ENCODE results near the gene MRPS27.
A peak's percentile ranks its signal among the peaks of the same experiment; 100 is the strongest.
"Not testable (repeated sequence)": the region's sequence is repeated elsewhere in the genome, so short reads cannot be mapped to it uniquely, and the experiment has no call there.

The MRPS27 gene

DNA sequence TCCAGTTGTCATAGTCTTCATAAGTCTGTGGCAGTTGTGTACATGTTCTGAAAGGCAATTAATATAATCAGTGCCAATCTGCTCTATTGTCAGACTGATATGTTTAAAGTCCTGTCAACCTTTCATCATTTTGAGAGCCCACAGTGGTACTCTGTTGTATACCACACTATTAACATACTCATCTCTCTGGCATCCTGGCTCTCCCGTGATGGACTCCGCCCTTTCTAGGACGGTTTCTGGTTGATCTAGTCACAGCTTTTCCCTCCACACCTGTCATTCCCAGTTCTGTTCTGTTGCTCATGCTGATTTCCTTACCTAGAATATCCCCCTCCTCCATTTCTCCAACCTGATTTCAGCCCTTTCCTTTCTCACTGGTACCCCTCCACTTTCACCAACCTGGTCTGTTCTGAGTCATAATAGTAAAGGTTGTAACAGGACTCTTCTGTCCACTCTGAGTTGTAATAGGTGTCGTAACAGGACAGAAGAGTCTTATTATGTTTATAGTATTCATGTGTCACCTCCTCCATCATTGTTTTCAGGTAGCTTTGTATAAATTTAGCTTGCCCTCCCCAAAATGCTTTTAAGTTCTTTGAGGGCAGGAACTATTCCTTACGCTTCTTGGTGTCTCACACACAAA, 4.3 kb upstream of the MRPS27 start:
- DNase-seq = no peak

DNA sequence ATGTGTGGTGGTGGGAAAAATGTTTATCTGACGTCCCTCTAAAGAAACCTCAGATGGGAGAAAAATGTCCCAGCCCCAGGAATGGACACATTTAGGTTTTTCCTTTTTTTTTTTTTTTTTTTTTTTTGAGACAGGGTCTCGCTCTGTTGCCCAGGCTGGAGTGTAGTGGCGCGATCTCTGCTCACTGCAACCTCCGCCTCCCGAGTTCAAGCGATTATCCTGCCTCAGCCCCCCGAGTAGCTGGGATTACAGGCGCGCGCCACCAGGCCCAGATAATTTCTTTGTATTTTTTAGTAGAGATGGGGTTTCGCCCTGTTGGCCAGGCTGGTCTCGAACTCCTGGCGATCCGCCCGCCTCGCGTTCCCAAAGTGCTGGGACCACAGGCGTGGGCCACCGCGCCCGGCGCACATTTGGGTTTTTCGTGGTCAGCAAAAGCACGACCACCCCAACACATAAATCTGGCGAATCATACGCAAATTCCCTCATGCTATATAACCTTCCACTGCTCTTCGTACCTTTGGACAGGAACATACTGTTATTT, 535 bp downstream of the MRPS27 start:
- not testable (repeated sequence) for DNase-seq

DNA sequence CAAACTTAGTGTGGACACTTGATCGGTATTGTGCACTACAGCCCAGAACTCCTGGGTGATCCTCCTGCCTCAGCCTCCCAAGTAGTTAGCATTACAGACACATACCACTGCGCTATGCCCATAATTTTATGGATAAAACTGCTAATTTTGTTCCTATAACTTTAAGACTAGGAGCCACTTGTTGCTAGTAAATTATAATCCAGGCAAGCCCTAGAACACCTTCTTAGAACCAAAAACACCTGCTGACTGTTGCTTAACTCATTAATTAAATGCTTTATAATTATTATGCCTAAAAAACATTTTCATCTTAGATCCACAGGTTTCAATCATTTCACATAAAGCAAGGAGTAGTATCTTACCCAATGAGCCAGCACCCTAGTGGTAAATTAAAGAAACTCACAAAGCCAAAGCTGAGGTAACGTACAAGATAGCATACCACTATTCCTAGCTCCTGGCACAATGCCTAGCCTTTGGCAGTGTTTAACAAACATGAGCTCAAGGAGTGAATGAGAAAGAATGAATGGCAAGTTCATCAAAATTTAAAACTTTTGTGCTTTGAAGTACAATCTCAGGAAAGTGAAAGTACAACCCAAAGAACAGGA, 5.4 kb downstream of the MRPS27 start:
- DNase-seq = no peak

DNA sequence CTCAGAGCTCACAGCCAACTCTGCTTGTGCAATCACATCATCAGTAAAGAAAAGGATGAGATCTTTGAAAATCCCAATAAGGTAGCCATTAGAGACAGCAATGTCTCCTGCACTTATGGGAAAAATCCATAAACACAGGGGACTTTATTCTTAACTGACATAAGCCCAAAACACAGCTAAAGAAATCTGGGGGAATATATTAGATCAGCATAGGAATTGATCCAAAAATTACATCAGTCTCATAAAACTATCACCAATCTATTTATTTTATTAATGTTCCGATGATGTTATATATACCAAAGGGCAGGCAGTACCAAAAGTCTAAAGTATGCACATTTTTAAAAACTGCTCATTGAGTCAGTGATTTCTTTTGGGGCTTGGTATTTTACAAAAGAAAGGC, 6.9 kb downstream of the MRPS27 start:
- no peak for DNase-seq

DNA sequence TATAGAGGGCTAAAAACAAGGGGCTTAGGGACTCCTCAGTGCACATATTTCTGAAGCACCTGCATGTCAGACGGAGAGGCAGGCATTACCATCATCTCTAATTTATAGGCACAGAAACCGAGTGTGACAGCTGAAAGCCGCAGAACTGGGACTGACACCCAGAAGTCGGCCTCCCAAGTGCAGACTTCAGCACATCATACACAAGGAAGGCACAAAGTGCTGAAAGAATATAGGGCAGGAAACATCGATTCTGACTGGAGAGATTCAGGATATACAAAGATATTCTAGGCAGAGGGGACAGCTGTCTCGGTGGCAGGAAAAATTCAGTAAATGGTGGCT, 11.2 kb downstream of the MRPS27 start:
- no peak for DNase-seq

DNA sequence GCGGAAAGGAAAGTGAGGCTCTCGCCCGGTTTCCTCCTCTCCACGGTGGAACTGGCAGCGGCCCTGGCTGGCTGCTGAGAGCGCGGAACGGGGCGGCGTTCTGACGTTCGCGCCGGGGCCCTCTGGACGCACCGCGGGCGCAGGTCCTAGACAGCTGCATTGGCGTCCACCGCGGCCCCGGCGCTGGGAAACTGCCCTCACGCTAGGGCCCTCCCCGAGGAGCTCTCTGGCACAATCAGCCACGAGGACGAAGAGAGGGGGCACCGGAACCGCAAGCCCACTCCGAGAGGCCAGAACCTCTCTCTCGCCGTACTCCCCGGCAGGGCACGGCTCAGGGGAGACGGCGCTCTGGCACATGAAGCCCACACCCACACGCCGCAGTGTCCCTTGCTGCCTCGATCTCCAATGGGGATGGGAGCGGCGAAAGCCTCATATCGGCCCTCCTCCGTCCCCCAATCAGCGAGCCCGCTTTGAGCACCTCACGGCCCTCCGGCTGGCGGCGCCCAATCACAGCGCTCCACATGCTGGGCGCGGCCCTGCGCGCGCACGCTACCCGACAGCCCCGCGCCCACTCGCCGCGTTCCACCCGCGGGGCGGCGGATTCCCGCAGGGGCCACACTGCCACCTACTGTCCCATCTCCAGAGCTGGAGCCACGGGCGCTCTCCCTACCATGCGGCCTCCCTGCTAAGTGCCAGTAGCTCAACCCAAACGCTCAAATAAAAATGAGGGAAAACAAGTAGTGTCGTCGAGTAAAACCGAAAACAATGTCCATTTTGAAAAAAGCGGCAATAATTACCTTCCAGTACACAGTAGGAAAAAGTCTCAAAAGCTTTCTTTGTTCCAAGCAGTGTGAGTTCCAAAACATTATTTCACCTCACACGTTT, 11.8 kb downstream of the MRPS27 start:
- DNase-seq = peak; percentile 90

DNA sequence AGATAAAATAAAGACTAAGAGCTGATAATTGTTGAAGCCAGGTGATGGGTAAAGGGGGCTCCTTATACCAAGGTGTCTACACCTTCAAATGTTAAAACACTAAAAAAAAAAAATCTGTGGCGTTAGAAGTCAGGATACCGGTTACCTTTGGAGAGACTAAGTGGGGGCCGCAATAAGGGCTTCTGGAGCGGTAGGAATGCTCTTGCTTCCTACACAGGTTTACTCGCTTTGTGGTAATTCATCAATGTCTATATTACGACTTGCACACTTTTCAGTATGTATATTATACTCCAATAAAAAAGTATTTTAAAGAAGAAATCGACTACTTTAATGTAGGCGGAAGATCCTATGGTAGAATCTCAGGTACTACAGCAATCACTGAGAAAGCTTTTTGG, 12.5 kb downstream of the MRPS27 start:
- no peak for DNase-seq

DNA sequence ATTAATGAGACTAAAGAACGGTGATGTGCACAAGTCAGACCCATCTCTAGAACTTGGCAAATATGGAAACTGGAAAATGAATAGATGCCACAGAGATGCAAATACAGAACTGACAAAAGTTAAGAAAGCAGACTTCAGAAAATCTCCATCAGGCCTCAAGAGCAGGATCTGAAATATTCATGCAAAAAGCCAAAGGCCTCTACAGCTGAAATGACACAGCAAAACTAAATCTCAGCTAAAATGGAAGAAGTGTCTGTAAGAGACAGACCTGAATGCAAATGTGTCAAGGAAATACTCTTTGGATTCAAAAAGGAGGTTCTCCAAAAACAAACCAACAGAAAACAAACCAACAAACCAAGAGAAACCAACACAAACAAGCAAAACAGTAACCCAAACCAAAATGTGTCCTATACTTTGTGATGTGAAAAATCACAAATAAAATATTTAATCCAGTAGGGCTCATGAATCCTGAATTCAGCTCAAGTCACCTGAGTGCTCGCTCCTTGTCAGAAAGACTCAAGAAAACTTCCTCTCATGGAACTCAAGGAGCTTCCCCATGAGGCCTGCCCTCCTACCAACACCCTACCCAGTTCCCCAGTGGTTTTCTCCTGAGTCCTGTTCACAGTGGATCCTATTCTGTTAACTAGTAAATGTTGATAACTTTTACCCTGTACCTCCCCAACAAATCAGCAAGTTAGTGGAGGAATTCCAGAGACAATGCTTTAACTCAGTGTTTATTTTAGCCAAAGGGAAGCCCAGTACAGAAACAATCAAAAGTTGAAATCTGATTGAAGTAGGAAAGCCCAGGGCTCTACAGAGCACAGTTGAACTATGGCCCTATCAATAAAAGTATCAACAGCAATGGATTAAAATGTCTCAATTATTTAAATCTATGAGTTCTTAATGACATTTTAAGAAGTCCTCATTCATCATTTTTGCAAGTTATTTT, 14.6 kb downstream of the MRPS27 start:
- no peak for DNase-seq

DNA sequence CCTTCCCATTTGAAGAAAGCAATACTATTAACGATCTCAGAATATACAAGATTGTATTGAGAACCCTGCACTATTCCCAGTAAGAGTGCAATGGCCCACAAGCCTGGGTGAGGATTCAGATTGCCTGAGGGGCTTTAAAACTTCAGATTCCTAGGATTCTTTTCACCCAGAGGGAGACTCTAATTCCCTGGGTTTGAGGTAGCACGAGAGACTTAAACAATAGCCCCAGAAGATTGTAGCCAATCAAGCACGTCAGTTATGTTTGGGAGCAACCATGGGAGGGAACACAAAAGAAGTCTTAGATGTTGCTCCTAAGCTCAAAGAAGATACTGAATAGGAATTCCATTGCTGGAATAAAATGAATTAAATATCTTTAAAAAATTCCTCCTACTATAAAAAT, 17.9 kb downstream of the MRPS27 start:
- DNase-seq = no peak

DNA sequence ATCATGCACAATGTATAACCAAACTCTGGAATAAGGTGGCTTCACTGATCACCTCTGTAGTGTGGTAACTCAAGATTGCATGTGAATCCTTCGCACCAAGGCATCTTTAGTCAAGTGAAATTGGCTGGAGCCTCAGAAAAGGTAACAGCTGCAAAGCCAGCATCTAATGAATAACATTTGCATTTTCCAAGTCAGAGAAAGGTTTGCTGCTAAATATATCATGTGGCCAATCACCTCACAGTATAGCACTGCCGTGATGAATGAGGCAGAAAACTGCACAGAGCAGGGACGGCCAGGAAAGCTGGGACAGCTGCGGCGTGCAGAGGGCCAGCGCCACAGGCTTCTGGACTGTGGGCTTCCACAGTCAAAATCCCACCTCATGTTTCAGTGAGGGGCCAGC, 18.5 kb downstream of the MRPS27 start:
- peak; percentile 66 for DNase-seq

DNA sequence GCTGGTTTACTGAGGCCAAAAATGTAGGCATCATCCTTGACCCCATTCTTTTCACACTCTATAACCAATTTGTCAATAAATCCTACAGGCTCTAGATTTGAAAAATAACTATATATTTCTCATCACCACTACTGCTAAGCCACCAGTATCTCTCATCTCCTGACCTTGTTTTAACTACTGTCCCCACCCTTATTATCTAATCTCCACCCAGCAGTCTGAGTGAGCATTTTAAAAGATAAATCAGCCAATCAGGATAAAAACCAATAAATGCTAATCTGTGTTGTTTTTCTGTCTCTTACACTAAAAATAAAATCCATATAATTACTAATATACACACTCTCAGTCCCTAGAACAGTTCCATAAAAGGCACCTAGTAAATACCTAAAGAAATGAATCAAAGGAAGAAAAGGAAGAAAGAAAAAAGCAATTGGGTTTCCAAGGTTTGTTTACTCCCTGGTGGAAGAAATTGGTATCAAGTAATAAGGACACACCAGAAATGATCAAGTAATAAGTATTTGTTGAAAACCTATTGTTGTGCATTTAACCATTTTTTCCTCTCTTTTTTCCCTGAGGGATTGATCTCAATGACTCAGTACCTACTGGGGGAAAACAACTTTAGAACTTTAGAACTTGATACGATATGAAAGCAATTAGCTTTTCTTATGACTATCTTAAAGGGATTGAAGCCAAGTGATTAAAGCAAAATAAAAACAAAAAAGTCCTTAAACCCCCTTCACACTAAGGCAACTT, 19.3 kb downstream of the MRPS27 start:
- no peak for DNase-seq

DNA sequence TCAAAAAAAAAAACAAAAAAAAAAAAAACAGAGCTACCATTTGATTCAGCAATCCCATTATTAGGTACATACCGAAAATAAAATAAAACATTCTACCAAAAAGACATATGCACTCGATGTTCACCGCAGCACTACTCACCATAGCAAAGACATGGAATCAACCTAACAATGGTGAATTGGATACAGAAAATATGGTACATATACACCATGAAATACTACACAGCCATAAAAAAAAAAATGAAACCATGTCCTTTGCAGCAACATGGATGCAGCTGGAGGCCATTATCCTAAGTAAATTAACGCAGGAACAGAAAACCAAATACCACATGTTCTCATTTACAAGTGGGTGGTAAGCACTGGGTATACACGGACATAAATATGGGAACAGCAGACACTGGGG, 21.3 kb downstream of the MRPS27 start:
- no peak for DNase-seq

DNA sequence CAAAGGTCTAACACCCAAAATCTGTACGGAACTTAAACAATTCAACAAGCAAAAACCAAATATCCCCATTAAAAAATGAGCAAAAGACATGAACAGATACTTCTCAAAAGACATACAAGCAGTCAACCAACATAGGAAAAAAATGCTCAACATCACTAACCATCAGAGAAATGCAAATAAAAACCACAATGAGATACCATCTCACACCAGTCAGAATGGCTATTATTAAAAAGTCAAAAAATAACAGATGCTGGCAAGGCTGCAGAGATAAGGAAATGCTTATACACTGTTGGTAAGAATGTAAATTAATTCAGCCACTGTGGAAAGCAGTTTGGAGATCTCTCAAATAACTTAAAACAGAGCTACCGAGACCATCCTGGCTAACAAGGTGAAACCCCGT, 21.9 kb downstream of the MRPS27 start:
- DNase-seq = not testable (repeated sequence)

DNA sequence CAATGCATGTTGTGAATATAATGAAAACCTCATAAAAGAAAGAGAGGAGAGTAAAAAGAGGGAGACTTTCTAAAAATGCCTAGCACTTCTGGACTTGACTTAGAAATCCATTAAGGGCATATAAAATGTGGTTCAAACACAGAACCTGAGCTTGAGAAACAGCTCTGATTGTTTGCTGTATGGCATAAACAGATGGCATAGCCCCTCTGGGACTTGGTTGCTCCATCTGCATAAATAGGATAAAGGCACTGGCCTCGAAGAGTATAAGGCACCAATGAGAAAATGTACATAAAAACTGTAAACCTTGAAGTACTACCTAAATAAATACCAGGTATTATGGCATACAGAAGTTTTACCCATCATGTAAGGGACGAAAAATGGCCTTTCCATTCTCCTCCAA, 23.8 kb downstream of the MRPS27 start:
- peak; percentile 89 for DNase-seq

DNA sequence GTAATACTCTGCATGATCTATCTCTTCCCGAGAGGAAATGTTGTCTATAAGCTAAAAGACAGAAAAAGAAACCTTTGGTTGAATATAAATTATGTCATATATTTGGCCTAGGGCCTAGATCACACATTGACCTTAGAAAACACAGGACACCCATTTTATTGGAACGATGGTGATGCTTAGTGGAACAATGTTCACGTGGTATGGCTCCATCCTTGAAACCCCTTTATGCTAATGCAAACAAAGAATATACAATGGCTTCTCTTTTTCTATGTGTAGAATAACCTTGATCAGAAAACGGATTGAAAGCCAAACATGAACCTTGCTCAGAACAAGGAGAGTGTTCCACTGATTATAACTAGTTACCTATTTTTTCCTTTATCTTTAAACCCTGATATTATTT, 24.5 kb downstream of the MRPS27 start:
- DNase-seq = peak; percentile 90

DNA sequence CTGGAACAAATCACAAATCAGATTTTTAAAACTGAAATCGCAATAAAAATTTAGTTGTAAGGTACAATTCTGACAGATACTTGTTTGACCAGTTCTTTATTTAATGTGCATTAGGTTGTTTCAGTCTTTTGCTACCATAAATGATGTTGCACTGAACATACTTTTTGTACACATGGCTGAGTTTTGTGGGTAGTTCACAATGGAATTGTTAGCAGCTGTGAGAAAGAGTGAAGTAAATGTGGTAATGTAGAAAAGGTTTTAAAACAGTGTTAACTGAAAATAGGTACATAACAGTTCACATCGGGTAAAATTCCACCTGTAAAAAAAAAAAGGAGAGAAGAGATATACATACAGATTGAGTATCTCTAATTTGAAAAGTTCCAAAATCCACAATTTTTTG, 25.6 kb downstream of the MRPS27 start:
- no peak for DNase-seq

DNA sequence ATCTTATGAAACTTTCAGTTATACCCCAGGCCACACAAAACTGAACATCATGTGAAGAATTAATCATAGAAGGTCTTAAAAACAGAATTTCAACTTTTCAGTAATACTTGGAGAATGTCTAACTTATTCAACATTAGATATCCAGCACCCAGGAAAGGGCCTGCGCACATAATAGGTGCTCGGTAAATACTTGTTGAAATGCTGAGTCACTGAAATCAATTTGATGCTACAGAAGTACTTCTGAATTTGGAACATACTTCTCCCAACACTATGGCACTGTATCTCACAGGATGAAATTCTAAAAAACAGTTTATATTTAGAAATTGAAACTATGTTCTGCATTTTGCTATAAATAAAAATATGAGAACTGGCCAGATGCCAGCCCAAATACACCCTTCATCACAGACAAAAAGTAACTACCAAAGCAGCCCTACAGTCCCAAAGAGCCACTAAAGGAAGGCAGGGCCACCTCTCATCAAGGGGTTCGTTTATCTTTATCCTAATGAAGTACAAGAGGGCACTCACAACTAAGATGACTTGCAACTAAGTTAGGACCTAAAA, 26.5 kb downstream of the MRPS27 start:
- DNase-seq = peak; percentile 17

DNA sequence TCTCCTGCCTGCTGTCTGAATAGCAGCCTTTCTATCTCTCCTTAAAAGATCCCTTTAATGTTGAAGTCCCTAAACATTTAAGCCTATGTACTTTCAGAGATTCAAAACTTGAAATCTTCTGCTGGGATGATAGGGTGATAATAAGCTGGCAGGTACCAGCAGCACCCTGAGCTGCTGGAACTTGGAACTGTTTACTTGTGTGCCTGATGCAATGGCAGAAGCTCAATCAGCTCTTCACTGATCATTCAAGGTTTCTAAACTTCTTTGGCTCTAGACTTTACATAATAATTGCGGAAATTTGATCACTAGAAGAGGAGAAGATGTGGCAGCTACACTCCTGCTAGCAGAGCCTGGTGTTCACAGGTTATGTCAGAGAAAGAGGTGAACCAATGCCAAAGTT, 27.6 kb downstream of the MRPS27 start:
- no peak for DNase-seq

DNA sequence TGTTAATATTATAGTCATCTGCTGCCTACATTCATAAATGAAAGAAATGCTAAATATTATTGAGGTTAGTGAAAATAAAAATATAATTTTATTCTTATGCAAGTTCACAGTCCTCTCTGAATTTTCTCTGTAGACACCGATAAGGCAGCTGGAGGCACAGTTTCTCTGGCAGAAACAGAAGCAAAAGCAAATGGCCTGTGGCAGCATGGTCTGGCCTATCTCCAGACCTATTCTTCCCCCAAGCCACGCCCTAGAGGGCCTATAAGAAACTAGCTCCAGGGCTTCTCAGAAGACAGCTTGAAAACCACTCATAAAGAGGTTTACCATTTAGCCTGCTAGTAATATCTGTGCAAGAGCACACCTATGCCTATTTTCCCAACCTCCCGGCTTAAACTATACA, 28.4 kb downstream of the MRPS27 start:
- peak; percentile 31 for DNase-seq

DNA sequence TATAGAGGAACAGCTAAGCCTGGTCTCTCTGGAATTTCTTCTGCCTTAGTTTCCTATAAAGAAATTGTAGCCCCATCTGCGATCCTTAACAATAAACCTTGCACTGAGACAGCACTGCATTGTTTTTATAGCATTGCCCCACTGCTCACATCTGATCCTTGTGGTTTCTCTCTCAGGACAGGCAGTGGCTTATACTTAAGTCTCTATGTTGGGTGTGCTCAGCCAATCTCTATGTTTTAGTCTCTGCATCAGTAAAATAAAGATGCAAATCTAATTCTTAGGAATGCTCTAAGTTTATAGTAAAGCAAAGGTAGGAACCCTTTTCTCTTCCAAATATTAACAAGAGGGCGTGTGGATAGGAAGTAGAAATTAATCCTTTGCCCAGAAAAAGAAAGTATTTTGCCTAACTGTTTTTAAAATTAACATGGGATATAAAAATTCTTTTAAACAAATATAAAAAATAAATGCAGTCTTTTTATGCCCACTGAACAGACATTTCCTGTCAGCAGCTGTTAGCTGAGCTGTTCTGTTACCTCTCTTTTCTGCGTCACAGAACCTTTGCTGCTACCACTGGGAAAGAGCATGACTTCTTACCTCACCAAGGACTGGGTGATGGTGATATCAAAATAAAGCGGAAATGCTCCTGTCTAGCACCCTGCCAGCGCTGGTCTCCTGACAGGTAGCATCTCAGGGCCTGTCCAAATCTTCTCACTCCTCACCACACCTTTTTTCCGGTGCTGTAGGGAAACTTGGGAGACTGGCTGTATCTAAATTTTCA, 29.5 kb downstream of the MRPS27 start:
- DNase-seq = no peak

DNA sequence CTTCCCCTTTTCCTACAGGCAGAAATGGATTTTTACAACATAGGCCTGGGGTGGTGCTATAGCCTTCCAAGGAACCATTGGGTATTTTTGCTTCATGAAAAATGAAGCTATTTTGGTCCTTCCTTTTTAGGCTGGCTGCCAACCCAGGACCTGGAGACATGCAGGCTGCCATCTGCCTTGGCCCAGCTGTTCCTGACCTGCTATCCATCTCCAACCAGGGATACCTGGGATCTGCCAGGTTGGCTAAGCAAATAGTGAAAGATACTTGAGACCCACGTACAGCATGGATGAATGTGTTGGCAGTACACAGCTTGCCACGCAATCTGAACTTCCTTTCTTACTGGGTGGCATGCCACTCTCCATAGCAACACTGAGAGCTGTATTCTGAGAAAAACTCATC, 31.1 kb downstream of the MRPS27 start:
- DNase-seq = peak; percentile 95

Measured in NCI-H1694 (cell line).